B cell (primary cell): ENCODE data around the gene SPPL2B. TPM values are rescaled to one million over a fixed set of nuclear protein-coding genes. Genes with fewer than 3 reads are reported as not detected.

Experiments used
- ATAC-seq: fragments of 200-7000 bp; cut with Tn5 transposase; one replicate; pipeline ENCODE4 v1.10.0; 2021; ENCODE audit warnings: low read depth, mild to moderate bottlenecking, moderate number of reproducible peaks, moderate library complexity
- CTCF ChIA-PET: fragments of 350-600 bp; sonication (Branson Sonifier 250); formaldehyde crosslinking; loops from one replicate; lab custom pipeline; 2021; ENCODE audit warnings: antibody characterized with exemption, inconsistent platforms; lab: Charles Lee
- POLR2A ChIA-PET: fragments of 350-600 bp; sonication (Branson Sonifier 250); formaldehyde crosslinking; loops from one replicate; lab custom pipeline; 2021; ENCODE audit warnings: antibody characterized with exemption; lab: Charles Lee
- DNase-seq: peaks from one replicate; pipeline ENCODE4 v3.0.0; 2013
- H2AFZ ChIP-seq: 2 replicates; pipeline ENCODE4 v1.6.1; 2012; ENCODE audit warnings: mild to moderate bottlenecking, low read depth, low read length; ENCODE audit not compliant: insufficient read depth, poor library complexity, severe bottlenecking
- H3K27ac ChIP-seq, 2 donors: 1 replicate in 1 of 2; 2 replicates in 1 of 2; pipeline ENCODE4 v1.5.1; 2012 to 2013; ENCODE audit warnings: low read length in 2 of 2, mild to moderate bottlenecking in 2 of 2, moderate library complexity in 1 of 2
- H3K27me3 ChIP-seq, 4 experiments: fragments of 200-600 bp in 1 of 4; sonication (generic) in 1 of 4; replicated peaks in 1 of 4; 1 replicate in 2 of 4; 2 replicates in 2 of 4; pipeline versions ENCODE4 v1.6.1 to v1.7.0; 2013 to 2016; ENCODE audit warnings: low read length in 3 of 4, mild to moderate bottlenecking in 2 of 4, mixed read lengths in 1 of 4, moderate library complexity in 1 of 4; ENCODE audit not compliant: insufficient read depth in 4 of 4, control insufficient read depth in 3 of 4; ENCODE audit errors: control extremely low read depth in 1 of 4
- H3K36me3 ChIP-seq, 2 experiments: replicated peaks in 1 of 2; 1 replicate in 1 of 2; 2 replicates in 1 of 2; pipeline versions ENCODE4 v1.6.1 to v1.7.1; 2013; ENCODE audit warnings: low read length in 1 of 2; ENCODE audit not compliant: insufficient read depth in 2 of 2, control insufficient read depth in 1 of 2; ENCODE audit errors: control extremely low read depth in 1 of 2, extremely low read depth in 1 of 2
- H3K4me1 ChIP-seq, 2 donors: fragments of 200-600 bp in 1 of 2; sonication (generic) in 1 of 2; 1 replicate in 1 of 2; 2 replicates in 1 of 2; pipeline versions ENCODE4 v1.5.1 to v1.6.1; 2013 to 2017; ENCODE audit warnings: low read length in 2 of 2; ENCODE audit not compliant: control insufficient read depth in 2 of 2, insufficient read depth in 2 of 2
- H3K4me2 ChIP-seq: replicated peaks from 2 replicates; pipeline ENCODE3; 2012; ENCODE audit warnings: mild to moderate bottlenecking, low read depth, low read length; ENCODE audit not compliant: poor library complexity, severe bottlenecking
- H3K4me3 ChIP-seq, 5 experiments: fragments of 200-600 bp in 1 of 5; sonication (generic) in 1 of 5; 1 replicate in 3 of 5; 2 replicates in 2 of 5; pipeline versions ENCODE4 v1.5.1 to v1.7.0; 2011 to 2016; ENCODE audit warnings: low read length in 4 of 5, mild to moderate bottlenecking in 4 of 5, low read depth in 2 of 5, control low read depth in 1 of 5, moderate library complexity in 1 of 5; ENCODE audit not compliant: insufficient read depth in 1 of 5; ENCODE audit errors: control extremely low read depth in 1 of 5, extremely low read depth in 1 of 5
- H3K79me2 ChIP-seq: fragments of 200-600 bp; sonication (generic); one replicate; pipeline ENCODE4 v1.6.0; 2016; ENCODE audit warnings: low read length; ENCODE audit not compliant: control insufficient read depth, insufficient read depth
- H3K9ac ChIP-seq: fragments of 200-600 bp; sonication (generic); 2 replicates; pipeline ENCODE4 v1.6.1; 2017; ENCODE audit warnings: mild to moderate bottlenecking, low read length, moderate library complexity
- H3K9me3 ChIP-seq, 3 donors: one replicate each; pipeline versions ENCODE4 v1.6.1 to v1.7.1; 2013; ENCODE audit warnings: low read length in 2 of 3; ENCODE audit not compliant: control insufficient read depth in 2 of 3, insufficient read depth in 1 of 3; ENCODE audit errors: control extremely low read depth in 1 of 3
- H4K20me1 ChIP-seq: 2 replicates; pipeline ENCODE4 v1.6.0; 2012; ENCODE audit warnings: mild to moderate bottlenecking, low read length; ENCODE audit not compliant: insufficient read depth, control insufficient read depth, poor library complexity, severe bottlenecking
- H3K27ac Mint-ChIP-seq: one replicate; pipeline ENCODE4 v1.8.0; 2021; ENCODE audit warnings: mixed read lengths
- H3K27me3 Mint-ChIP-seq: one replicate; pipeline ENCODE4 v1.8.0; 2021; ENCODE audit warnings: mixed read lengths
- H3K4me1 Mint-ChIP-seq: one replicate; pipeline ENCODE4 v1.8.0; 2021; ENCODE audit warnings: mixed read lengths
- H3K4me3 Mint-ChIP-seq: one replicate; pipeline ENCODE4 v1.8.0; 2021; ENCODE audit warnings: mixed read lengths
- H3K9me3 Mint-ChIP-seq: one replicate; pipeline ENCODE4 v1.8.0; 2022; ENCODE audit warnings: mixed read lengths; ENCODE audit not compliant: insufficient read depth
- EZH2 ChIP-seq: IDR thresholded peaks from 2 replicates; pipeline ENCODE4 v1.6.1; 2012; ENCODE audit warnings: borderline replicate concordance, low read depth, mild to moderate bottlenecking, moderate library complexity, low read length; ENCODE audit not compliant: insufficient read depth, poor library complexity, severe bottlenecking
- WGBS: methylation state at CpG from one replicate; pipeline ENCODE4 v1.1.5; 2013; ENCODE audit warnings: missing lambda C conversion rate; ENCODE audit not compliant: insufficient coverage; 5-methylcytosine and 5-hydroxymethylcytosine counted together
- intact Hi-C: fragments of 100-400 bp; cut with micrococcal nuclease; formaldehyde crosslinking; loops from one replicate; pipeline ENCODE4 v1.10.0; 2022
- polyA plus RNA-seq: library from polyadenylated mRNA; depleted of rRNA; stranded (reverse); fragments of >200 nt; gene quantifications from 2 replicates; pipeline ENCODE4 v1.2.3, GENCODE V29; 2012
- total RNA-seq, 2 donors: library from RNA; stranded (reverse); fragments of 120-200 nt in 1 of 2; gene quantifications; 1 replicate in 1 of 2; 2 replicates in 1 of 2; pipeline versions ENCODE4 v1.2.3 to v1.2.4, GENCODE V29; 2013 to 2022
- TF ChIP-seq, protein P1 (sequence below): fragments of 200-600 bp; IDR thresholded peaks from one replicate; pipeline ENCODE4 v1.8.0; 2022; ENCODE audit warnings: antibody characterized with exemption, mild to moderate bottlenecking

The SPPL2B gene
- total and polyA plus RNA-seq, 2 donors (not counting 1 experiment from before 2014, with no cell fraction given), result 415 to 479 TPM

DNA sequence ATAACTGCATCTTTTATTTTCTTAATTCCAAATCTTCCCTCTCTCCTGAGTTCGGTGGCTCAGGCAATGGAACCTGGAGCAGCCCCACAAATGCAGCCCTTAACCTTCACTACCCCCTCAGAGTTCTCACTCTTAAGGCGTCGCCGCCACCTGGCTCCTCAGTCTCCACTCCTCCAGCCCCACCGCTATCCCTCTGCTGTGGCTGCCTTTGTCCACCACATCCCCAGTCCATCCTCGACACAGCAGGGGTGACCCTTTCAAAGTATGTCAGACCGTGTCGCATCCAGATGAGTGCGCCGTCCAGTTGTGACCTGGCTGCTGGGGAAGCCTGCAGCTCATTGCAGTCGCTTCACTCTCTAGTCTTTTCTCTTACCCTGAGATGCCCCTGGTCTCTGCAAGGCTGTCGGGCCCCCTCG, 1.0 kb downstream of the SPPL2B start:
- Mint-ChIP-seq H3K27ac (peak overlapping the region; percentile 94), H3K4me3 (peak overlapping the region; percentile 96), H3K27me3 (no peaks in the 10 kb centered on the region), H3K4me1 (peaks cover 83% of the 10 kb centered on the region), H3K9me3 (no peaks in the 10 kb centered on the region)
- Histone ChIP-seq H3K4me1 (peaks cover 80 to 91% of the 10 kb centered on the region in 2 donors), H4K20me1 (peaks cover 5% of the 10 kb centered on the region), H3K9ac (peak overlapping the region; percentile 83), H2AFZ (no peak overlapping the region), H3K4me3 (peak overlapping the region; percentile 21 to 97 (median 92)), H3K27me3 (no peaks in the 10 kb centered on the region), H3K4me2 (peak overlapping the region; percentile 95), H3K27ac (peak overlapping the region in 1 of 2 donors; percentile 90), H3K36me3 (peaks cover 0 to 12% of the 10 kb centered on the region in 2 experiments), H3K9me3 (no peaks in the 10 kb centered on the region), H3K79me2 (peaks cover 97% of the 10 kb centered on the region)
- DNase-seq, result no peak
- intact Hi-C loops, result no loop called here
- POLR2A ChIA-PET, result interaction anchor here (0.7 kb wide), 1 partner anchor 102 kb away, joined by 3 read pairs; no protein-coding TSS in a partner anchor
- ATAC-seq, result no peak
- CTCF ChIA-PET, result interaction anchor here (1.4 to 1.6 kb wide), 2 partner anchors 26 to 62 kb away, joined by 3 to 4 read pairs; no protein-coding TSS in a partner anchor
- TF ChIP-seq, protein P1, sequence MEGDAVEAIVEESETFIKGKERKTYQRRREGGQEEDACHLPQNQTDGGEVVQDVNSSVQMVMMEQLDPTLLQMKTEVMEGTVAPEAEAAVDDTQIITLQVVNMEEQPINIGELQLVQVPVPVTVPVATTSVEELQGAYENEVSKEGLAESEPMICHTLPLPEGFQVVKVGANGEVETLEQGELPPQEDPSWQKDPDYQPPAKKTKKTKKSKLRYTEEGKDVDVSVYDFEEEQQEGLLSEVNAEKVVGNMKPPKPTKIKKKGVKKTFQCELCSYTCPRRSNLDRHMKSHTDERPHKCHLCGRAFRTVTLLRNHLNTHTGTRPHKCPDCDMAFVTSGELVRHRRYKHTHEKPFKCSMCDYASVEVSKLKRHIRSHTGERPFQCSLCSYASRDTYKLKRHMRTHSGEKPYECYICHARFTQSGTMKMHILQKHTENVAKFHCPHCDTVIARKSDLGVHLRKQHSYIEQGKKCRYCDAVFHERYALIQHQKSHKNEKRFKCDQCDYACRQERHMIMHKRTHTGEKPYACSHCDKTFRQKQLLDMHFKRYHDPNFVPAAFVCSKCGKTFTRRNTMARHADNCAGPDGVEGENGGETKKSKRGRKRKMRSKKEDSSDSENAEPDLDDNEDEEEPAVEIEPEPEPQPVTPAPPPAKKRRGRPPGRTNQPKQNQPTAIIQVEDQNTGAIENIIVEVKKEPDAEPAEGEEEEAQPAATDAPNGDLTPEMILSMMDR, result no peak
- no peak for TF ChIP-seq EZH2
- WGBS, result 85% methylated on average over 11 of the region's 13 CpGs

DNA sequence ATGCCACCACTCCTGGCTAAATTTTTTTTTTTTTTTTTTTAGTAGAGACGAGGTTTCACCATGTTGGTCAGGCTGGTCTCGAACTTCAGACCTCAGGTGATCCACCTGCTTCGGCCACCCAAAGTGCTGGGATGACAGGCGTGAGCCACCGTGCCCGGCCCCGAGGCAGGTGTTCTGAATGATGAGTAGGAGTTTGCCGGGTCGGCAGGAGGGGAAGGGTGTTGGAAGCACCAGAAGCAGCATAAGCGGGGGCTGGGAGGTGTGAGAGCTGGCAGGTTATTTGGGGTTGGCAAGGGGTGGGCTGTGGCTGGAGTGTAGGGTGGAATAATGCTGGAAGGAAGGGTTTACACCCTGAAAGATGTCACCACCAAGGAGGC, 1.8 kb downstream of the SPPL2B start:
- TF ChIP-seq, protein P1, result no peak
- no peak for TF ChIP-seq EZH2
- Histone ChIP-seq H3K4me2 (peak overlapping the region; percentile 94), H3K36me3 (peaks cover 0 to 17% of the 10 kb centered on the region in 2 experiments), H2AFZ (no peak overlapping the region), H3K4me1 (peaks cover 73 to 83% of the 10 kb centered on the region in 2 donors), H3K27ac (peak overlapping the region; percentile 91 to 97), H3K79me2 (peaks cover 97% of the 10 kb centered on the region), H3K9me3 (peaks cover 0 to 6% (median 0%) of the 10 kb centered on the region in 3 donors), H3K9ac (no peak overlapping the region), H3K4me3 (no peak overlapping the region), H4K20me1 (peaks cover 11% of the 10 kb centered on the region), H3K27me3 (no peaks in the 10 kb centered on the region)
- intact Hi-C loops, result no loop called here
- H3K27ac Mint-ChIP-seq, result peak overlapping the region; percentile 99
- ATAC-seq (no peak), DNase-seq (no peak)
- H3K27me3 Mint-ChIP-seq, result no peaks in the 10 kb centered on the region
- CTCF ChIA-PET, result interaction anchor here (1.4 to 1.6 kb wide), 2 partner anchors 25 to 61 kb away, joined by 3 to 4 read pairs; no protein-coding TSS in a partner anchor
- H3K4me3 Mint-ChIP-seq, result peak overlapping the region; percentile 87
- H3K9me3 Mint-ChIP-seq, result no peaks in the 10 kb centered on the region
- H3K4me1 Mint-ChIP-seq, result peaks cover 75% of the 10 kb centered on the region
- POLR2A ChIA-PET, result interaction anchor here (0.6 kb wide), 2 partner anchors 16 to 21 kb away, joined by 3 read pairs; no protein-coding TSS in a partner anchor
- WGBS, result 90% methylated on average over 10 of the region's 10 CpGs
